ENCODE measurements around the gene TRAK1. TPM values are rescaled to one million over a fixed set of nuclear protein-coding genes. Genes with fewer than 3 reads are reported as not detected.
A peak's percentile ranks its signal among the peaks of the same experiment; 100 is the strongest.

Gene TRAK1
- total RNA-seq, 2 experiments from 2014 or later: 62.5 to 88.3 TPM

DNA sequence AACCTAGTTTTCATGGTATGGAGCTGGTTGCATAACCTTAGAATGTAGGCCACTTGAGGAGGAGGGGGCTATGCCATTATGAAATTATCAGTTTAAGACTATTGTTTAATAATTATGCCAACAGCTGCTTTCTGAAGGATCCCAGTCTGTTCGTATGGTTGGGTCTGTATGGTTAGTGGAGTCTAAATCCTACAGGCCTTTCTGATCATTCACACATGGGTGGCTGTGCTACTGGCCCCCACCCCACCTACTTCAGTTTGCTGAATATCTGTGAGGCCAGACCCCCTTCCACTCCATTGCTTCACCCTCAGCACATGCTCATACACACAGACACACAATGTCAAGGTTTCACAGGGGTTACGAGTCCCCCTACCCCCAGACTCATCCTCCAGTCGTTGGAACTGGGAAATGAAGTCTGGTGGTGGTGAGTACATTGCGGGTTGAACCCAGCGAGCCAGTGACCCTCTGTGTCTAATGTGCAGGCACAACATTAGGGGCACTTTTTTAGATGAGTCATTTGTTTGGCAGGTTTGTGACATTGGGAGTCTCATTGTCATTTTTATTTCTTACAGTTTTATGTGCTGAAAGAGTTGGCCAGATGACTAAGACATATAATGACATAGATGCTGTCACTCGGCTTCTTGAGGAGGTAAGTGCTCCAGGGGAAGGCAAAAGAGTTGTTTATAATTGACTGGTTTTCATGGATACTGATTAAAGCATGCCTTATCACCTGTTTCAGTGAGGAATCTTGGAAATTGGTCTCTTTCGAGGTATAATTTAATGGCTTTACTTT lies 85.3 kb downstream of the TRAK1 start:
- no peak for TF ChIP-seq CTCF (conservative IDR thresholded peaks at IDR 0.05; ENCODE audit: low read length)
- TF ChIP-seq EZH2phosphoT487 (IDR thresholded peaks at IDR 0.05; ENCODE audit: borderline replicate concordance, low read depth, low read length): no peak
- intact Hi-C loops (cut with micrococcal nuclease; ENCODE audit: unreplicated experiment): loop anchor here (2.0 kb wide), 1 partner anchor 14 kb away; no protein-coding TSS in a partner anchor
- no peaks in the 10 kb centered on the region for H4K20me1 ChIP-seq (ENCODE audit: insufficient read depth, low read length)
- H3K27ac ChIP-seq (ENCODE audit: low read depth, low read length, poor library complexity, severe bottlenecking): peak overlapping the region; percentile 99
- CTCF ChIA-PET (ENCODE audit: unreplicated experiment): interaction anchor here (1.5 to 1.8 kb wide), 2 partner anchors 15 to 23 kb away, joined by 3 to 9 read pairs; no protein-coding TSS in a partner anchor
- H3K4me3 ChIP-seq (ENCODE audit: low read depth, low read length, poor library complexity, severe bottlenecking): peak overlapping the region; percentile 22
- POLR2A ChIA-PET: interaction anchor here (0.8 to 3.7 kb wide), 9 partner anchors 9 to 56 kb away, joined by 3 to 18 read pairs (median 10); no protein-coding TSS in a partner anchor
- peaks cover 91% of the 10 kb centered on the region for H3K4me1 ChIP-seq (ENCODE audit: insufficient read depth, low read length, poor library complexity, severe bottlenecking)
- peaks cover 85% of the 10 kb centered on the region for H3K79me2 ChIP-seq (ENCODE audit: insufficient read depth, low read depth, low read length)
- peak; percentile 53 for DNase-seq (ENCODE audit: low spot score)
- BruUV-seq (replicated peaks): no TSS peak
- no peak overlapping the region for H2AFZ ChIP-seq (ENCODE audit: low read length)
- peak overlapping the region; percentile 61 for H3K4me2 ChIP-seq (ENCODE audit: low read length)
- no peaks in the 10 kb centered on the region for H3K9me3 ChIP-seq (ENCODE audit: low read length)
- H3K9me2 ChIP-seq (ENCODE audit: insufficient read depth, low read length): no peaks in the 10 kb centered on the region
- peaks cover 46% of the 10 kb centered on the region for H3K36me3 ChIP-seq (ENCODE audit: insufficient read depth, low read length)

DNA sequence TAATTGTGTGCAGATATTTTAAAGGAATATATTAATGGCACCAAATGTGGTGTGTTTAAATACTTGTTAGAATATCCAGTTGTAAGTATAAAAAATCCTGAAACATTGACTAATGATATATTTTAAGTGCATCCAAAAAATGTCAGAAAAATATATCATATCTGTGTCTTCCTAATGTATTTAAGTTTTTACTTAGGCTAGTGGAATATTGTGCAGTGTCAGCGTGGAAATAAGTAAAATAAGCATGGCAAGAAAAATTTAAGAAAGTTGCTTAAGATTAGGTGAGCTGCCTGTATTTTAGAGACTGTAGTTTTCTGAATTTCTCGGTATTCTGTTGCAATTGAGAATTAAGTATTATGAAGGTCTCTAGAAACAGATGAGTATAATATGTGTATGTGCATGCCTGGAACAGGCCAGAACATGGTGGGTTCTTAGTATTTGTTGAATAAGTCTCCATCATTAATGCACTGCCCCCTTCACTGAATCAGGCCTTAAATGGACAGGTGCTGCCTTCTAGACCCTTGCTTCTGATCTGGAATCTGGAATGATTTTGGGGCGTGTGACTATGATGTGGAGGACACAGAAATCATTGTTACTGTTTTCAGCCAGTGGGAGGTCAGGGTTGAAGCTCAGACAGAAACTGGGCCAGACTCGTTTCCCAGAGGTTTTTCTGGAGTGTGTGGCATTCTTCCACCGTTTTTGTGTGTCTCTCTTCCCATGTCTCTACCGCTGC lies 86.1 kb downstream of the TRAK1 start:
- Histone ChIP-seq H3K9me2 (ENCODE audit: insufficient read depth, low read length) (no peaks in the 10 kb centered on the region), H3K27ac (ENCODE audit: low read depth, low read length, poor library complexity, severe bottlenecking) (peak overlapping the region; percentile 99), H3K4me1 (ENCODE audit: insufficient read depth, low read length, poor library complexity, severe bottlenecking) (peaks cover 88% of the 10 kb centered on the region), H3K79me2 (ENCODE audit: insufficient read depth, low read depth, low read length) (peaks cover 85% of the 10 kb centered on the region), H4K20me1 (ENCODE audit: insufficient read depth, low read length) (no peaks in the 10 kb centered on the region), H2AFZ (ENCODE audit: low read length) (no peak overlapping the region), H3K9me3 (ENCODE audit: low read length) (no peaks in the 10 kb centered on the region), H3K4me3 (ENCODE audit: low read depth, low read length, poor library complexity, severe bottlenecking) (peak overlapping the region; percentile 22), H3K36me3 (ENCODE audit: insufficient read depth, low read length) (peaks cover 52% of the 10 kb centered on the region), H3K4me2 (ENCODE audit: low read length) (peak overlapping the region; percentile 61)
- BruUV-seq (replicated peaks): TSS peak; percentile 54
- no peak for TF ChIP-seq EZH2phosphoT487 (IDR thresholded peaks at IDR 0.05; ENCODE audit: borderline replicate concordance, low read depth, low read length)
- no peak for TF ChIP-seq CTCF (conservative IDR thresholded peaks at IDR 0.05; ENCODE audit: low read length)
- no peak for DNase-seq (ENCODE audit: low spot score)
- intact Hi-C loops (cut with micrococcal nuclease; ENCODE audit: unreplicated experiment): loop anchor here (2.0 kb wide), 1 partner anchor 14 kb away; no protein-coding TSS in a partner anchor
- ChIA-PET POLR2A (interaction anchor here (0.6 to 3.7 kb wide), 7 partner anchors 11 to 113 kb away, joined by 3 to 14 read pairs (median 3); no protein-coding TSS in a partner anchor), CTCF (ENCODE audit: unreplicated experiment) (no interaction called here)

All from OCI-LY7 (cell line).